Measurements from ENCODE around the gene CASP8. TPM values are rescaled to one million over a fixed set of nuclear protein-coding genes. Genes with fewer than 3 reads are reported as not detected.
"Not testable (repeated sequence)": the region's sequence is repeated elsewhere in the genome, so short reads cannot be mapped to it uniquely, and the experiment has no call there.

CASP8 gene
- polyA plus RNA-seq, 12 donors, result 4.8 to 23.5 (median 7.9) TPM; not detected in 1

DNA sequence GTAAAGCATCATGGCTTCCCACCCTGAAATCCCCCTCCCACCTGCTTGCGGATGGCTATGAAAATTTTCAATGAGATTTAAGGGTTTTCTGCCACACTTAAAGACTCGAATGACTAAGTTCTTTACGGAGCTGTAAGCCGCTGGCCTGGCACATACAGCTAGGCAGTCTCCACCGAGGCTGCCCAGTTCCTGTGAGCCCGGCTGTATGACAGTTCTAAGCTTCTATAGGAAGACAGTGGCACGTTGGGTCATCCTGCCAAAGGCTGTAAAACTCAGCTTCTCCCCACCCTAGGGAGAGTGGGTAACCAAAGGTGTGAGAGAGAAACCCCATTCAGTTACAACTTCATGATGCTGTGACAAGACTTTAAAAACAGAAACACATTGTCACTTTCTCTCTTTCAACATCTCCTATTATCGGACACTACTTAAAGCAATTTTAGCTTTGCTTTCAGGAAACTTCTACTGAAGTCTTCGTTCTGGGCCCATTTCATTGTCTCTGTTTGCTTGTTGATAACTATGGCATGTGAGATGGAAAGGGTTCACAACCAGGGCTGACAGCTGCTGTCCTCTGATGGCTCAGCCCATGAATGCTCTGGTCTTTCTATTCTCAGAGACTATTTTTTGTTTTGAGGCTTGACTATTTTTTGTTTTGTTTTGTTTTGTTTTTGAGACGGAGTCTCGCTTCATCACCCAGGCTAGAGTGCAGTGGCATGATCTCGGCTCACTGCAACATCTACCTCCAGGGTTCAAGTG lies 7.1 kb downstream of the CASP8 start:
- DNase-seq, result no peak

DNA sequence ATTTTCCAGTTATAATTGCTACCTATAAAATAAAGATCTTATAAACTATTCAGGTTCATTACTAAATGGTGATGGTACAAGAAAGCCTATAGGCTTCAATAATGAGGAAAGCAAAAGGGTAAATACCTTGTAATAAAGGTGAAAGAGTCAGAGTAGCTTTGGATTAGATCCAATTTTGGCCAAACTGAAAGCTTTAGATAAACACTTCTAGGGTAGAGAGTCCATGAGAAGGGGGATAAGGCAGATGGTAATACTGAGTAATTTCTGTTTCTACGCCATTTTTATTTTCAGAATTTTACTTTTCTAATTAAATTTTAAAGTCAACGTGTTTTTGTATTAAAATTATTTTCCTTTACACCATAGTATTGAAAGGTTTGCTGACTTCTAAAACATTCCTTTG lies 9.4 kb downstream of the CASP8 start:
- DNase-seq, result no peak

DNA sequence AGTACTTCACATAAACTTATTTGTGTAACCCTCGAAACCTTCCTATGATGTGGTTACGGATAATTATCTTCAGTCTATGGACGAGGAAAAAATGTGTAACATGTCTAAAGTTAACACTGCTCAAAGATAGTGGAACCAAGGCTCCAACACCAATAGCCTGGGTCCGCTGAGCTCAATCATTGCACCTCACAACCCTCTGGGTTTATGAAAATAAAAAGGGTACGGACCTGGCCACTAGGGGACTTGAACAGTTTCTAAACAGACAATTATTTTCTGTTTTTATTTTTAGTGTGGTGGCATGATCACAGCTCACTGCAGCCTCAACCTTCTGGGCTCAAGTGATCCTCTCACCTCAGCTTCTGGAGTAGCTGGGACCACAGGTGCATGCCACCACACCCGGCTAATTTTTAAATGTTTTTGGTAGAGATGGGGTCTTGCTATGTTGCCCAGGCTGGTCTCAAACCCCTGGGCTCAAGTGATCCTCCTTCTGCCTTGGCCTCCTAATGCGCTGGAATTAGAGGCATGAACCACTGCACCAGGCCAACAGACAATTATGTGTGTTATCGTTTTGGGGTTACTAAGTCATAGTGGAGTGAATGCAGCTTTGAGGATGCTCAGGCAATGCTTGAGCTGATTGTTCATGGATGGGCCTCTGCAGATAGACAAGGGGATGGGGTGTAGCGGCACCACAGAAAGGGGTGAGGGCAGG lies 10.1 kb downstream of the CASP8 start:
- DNase-seq, result no peak

DNA sequence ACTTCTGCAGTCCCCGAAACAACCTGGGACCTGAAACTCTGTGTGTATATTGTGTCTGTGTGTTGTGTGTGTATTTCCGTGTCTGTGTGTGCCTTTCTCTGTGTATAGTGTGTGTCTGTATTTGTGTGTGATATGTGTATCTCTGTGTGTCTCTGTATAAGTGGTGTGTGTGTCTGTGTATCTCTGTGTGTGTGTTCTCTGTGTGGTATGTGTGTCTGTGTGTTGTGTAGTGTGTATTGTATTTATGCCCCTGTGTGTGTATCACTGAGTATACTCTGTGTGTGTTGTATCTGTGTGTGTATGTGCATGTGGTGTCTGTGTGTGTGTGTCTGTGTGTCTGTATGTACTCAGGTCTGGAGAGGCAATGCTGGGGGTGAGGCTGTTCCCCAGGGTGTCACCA lies 11.6 kb downstream of the CASP8 start:
- DNase-seq, result no peak

DNA sequence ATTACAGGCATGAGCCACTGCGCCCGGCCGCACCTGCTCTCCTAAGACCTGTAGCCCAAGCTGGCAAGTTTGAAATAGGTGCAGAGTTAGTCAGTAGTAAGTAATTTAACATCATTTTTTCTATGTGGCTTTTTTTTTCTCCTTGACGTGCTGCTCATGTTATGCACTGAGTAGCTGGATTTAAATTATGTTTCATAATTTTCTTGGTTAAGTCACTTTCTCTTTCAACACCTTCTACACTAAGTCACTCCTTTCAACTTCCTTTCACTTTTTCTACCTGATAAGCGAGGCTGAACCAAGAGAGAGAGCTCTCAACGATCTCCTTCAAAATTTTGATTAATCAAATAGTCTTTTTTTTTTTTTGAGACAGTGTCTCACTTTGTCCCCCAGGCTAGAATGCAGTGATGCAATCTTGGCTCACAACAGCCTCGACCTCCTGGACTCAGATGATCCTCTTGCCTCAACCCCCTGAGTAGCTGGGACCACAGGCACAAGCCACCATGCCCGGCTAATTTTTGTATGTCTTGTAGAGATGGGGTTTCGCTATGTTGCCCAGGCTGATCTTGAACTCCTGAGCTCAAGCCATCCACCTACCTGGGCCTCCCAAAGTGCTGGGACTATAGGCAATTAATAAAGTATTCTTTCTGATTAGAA lies 13.1 kb downstream of the CASP8 start:
- no peak for DNase-seq

DNA sequence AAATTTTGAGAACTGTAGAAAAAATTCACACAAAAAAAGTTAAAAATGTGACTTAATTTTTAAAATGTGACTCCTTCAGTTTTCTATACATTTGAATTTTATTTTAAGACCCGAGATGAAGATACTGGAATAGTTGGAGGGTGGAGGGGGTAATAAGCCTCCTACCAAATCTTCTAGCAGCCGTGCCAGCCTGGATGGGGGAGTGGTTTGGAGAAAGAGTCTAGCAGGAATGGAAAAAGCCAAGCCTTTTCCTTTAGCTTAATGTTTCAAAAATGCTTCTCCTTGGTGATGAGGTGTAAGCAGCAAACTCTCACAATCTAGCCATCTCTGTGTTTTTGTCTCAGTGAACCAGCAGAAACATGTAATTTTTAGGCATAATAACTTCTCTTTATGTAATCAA lies 14.7 kb downstream of the CASP8 start:
- no peak for DNase-seq

DNA sequence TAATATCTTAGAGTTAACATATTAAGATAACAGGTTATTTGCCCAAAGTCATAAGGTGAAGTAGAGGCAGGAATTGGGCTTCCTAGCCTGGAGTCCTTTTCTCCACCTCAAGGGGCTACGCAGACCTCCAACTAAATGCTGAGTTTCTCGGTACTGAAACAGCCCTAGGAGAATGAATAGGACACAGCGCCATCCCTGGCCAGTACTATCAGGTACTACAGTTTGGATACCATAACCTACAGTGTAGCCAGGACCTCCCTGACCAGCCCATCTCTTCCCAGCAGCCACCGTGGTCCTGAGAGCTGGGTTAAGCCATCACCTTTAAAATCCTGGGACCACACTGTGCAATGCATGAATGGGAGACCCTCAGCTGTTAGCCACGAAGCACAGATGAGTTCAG lies 15.7 kb downstream of the CASP8 start:
- DNase-seq, result no peak

DNA sequence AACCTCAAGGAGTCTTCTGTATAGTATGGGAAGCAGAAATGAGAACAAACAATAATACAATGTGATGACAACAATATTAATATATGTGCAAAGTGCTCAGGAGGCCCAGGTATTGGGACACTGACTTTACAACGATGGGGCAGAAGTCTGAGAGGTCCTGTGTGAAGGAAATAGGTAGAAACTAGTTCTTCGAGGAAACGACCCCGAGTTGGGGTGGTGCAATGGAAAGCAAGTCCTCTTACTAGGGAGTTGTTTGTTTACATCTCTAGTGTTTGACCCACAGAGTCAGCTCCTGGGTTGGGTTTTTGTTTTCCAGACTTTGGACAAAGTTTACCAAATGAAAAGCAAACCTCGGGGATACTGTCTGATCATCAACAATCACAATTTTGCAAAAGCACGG lies 16.2 kb downstream of the CASP8 start:
- no peak for DNase-seq

DNA sequence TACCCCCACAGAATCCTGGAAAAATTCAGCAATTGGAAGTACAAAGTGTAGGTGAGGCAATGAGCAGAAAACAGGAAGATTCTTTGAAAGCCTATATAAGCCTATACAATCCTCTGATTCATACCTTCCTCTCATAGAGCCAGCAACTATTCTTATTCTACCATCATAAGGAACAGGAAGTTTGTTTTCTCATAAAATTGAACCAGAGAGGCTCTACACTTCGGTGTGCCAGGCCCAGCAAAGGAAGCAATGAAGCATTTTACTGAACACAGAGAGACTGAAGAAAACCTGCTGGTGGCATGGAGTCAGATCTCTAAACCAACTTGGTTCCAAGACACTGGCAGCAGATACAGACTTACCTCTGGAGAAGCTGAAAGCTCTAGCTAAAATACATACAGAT lies 18.7 kb downstream of the CASP8 start:
- no peak for DNase-seq

DNA sequence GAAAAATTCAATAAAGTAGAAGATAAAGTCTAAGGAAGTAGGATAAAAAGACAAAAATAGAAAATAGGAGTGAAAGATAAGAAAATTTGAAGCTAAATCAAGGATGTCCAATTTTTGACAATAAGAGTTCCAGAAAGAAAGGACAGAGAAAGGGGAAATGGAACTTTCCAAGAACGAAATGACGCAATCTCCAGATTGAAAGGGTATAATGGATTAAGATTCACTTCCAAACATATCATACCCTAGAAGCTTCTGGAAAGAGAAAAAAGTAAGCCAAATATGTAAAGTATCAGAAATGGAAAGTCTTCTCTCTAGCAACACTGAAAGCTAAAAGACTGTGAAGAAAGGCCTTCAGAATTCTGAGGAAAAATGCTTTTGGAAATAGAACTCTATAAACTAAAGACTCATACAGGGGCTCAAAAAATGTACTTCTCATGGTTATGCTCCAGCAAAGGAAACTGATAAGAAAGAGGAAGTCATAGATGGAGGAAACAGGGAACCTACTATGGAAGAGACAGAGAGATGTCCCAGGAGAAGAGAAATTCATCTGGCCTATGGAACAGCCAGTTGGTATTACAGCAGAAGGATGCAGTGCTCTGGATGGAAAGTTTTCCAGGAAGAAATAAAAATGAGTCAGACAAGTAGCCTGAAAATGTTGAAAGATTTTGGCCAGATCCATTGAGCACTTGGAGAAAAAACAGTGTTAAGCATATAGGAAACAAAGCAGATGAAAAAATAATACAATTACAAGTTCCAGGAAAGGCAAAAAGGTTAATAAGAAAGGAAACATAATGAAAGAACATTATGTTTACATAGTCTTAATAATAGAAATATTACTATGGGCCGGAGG lies 20.1 kb downstream of the CASP8 start:
- no peak for DNase-seq

DNA sequence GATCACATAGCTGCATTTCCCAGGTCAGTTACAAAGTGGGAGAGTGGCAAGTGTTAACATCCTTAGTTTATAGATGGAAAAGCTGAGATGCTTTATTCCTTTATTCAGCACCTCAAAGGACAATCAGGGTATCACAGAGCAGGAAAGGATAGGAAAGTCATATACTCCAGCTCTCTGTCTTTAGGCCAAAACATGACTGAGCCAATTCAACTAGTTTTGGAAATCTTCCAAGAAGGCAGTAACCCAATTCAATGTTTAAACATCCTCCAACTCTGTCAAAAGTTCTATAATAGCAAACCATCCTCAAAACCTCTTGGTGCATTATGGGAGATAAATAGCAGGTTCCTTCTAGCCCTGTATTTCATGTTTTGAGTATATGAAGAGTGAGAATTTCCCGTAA lies 25.2 kb downstream of the CASP8 start:
- DNase-seq, result no peak

DNA sequence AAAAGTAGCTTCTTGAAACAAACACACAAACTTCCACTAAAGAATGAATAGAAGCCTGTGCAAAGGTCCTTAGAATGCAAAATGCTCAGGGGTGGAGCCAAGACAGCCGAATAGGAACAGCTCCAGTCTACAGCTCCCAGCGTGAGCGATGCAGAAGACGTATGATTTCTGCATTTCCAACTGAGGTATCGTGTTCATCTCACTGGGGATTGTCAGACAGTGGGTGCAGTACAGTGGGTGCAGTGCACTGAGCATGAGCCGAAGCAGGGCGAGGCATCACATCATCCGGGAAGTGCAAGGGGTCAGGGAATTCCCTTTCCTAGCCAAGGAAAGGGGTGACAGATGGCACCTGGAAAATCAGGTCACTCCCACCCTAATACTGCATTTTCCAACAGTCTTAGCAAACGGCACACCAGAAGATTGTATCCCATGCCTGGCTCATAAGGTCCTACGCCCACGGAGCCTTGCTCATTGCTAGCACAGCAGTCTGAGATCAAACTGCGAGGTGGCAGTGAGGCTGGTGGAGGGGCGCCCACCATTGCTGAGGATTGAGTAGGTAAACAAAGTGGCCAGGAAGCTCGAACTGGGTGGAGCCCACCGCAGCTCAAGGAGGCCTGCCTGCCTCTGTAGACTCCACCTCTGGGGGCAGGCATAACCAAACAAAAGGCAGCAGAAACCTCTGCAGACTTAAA lies 30.3 kb downstream of the CASP8 start:
- not testable (repeated sequence) for DNase-seq

DNA sequence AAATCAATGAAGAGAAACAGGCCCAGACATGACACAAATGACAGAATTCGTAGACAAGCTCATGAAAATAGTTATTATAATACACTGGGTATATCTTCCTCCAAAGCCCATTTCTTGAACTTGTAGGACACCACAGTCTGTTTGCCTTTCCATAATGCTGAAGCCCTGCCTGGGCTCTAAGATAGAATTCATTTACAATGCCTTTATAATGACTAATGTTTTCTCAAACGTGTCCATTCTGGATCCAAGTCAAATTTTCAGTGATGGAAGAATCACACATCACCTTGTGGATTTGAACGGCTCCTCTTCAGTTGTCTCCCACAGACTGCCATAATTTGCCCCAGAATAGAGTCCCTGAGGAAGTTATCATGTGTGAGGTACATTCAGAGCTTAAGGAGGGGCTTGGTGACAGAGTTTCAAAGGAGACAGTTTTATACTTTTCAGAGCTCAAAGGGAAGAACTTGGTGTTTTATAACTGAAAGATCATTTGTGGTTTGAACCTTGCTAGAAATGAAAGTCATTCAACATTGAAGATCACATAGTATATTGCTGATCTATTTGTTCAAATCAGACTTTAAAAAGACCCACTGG lies 38.2 kb downstream of the CASP8 start:
- no peak for DNase-seq

DNA sequence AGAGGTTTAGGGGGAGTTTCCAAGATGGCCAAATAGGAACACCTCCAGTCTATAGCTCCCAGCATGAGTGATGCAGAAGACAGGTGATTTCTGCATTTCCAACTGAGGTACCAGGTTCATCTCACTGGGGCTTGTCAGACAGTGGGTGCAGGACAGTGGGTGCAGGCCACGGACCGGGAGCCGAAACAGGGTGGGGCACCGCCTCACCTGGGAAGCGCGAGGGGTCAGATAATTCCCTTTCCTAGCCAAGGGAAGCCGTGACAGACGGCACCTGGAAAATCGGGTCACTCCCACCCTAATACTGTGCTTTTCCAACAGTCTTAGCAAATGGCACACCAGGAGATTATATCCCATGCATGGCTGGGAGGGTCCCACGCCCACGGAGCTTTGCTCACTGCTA lies 39.6 kb downstream of the CASP8 start:
- DNase-seq, result not testable (repeated sequence)

DNA sequence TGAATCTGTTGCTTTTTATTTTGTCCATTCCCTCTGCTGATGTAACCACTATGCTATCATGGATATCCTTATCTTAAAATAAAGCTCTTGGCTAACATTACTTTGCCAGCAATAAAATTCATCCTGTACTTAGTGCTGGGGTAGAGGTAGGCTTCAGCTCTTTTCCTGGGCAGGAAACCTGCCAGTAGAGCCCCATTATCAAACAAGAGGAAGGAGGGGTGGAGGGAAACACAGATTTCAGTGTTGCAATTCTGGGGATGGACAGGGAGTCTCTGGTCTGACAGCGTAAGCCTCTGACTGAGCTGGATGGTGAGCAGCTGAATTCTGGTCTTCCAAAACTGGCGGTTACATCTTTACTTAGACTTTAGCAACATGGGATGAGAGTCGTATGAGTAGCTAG lies 47.5 kb downstream of the CASP8 start:
- DNase-seq, result no peak

DNA sequence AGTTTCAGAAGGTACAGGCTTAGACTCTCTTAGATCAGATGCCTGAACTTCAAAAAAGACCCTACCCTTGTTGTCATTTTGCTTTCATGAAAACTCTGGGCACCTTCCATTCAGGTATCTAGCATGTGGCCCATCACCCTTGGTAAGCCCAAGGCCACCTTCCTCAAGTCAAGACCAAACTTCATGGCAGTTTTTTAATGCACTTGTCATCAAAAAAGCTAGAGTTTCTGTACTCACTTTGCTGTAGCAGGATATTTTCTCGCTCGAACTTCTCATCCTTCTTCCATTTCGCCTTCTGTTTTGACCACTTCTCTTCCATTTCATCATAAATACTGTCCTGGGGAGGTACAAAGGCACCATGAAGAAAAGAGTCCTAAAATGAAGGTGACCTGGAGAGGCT lies 48.6 kb downstream of the CASP8 start:
- no peak for DNase-seq

DNA sequence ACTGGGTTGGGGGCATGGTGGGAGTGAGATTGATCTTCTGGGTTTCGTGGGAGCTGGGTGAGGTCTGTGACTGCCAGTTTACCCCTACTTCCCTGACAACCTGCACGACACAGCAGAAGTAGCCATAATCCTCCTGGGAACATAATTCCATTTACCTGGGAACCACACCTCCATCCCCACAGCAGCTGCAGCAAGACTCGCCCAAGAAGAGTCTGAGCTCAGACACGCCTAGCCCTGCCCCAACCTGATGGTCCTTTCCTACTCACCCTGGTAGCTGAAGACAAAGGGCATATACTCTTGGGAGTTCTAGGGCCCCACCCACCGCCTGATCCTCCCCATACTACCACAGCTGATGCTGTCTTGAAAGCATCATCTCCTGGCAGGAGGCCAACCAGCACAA lies 53.0 kb downstream of the CASP8 start:
- DNase-seq, result no peak

DNA sequence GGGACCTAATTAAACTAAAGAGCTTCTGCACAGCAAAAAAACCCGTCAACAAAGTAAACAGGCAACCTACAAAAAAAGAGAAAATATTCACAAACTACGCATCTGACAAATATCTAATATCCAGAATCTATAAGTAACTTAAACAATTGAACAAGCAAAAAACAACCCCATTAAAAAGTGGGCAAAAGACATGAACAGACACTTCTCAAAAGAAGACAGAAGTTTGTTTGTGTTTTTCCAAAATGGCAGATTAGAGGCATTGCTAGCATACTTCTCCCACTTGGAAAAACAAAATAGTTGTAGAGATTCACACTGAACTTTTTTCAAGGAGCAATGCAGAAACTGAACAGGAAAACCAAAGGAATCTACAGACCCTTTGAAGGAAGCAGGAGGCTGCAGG lies 59.2 kb downstream of the CASP8 start:
- DNase-seq, result no peak

DNA sequence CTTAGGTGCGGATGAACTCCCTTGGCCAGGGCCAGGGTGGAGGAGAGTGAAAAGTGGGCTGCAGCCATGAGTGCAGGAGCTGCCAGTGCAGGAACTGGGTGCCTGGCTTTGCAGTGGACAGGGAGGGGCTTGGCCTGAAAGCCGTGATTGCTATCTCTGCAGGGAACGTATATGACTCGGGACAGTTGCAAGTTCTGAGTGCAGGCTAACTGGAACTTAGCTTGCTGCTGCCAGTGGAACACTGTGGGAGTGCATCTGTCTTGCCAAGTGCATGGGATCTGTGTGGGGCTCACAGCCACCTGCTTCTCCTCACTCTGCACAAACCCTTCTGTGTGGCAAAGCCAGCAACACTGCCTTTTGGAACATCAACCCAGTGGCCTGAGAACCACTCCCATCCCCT lies 59.9 kb downstream of the CASP8 start:
- DNase-seq, result no peak

DNA sequence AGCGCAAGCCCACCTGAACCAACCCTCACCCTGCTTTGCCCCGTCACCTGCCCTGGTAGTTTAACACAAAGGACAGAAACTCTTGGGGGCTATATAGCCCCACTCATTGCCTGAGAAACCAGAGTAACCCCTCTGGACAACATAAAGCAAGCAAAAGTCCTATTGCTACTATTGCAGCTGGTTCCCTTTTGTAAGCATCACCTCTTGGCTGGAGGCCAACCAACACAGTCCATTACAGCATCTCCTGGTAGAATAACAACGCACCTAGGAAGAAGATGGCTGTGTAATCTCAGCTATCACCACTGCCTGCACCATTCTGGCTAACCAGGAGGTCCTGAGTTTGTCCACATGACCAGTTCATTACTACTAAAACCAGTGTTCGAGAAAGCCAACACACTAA lies 60.4 kb downstream of the CASP8 start:
- DNase-seq, result no peak

DNA sequence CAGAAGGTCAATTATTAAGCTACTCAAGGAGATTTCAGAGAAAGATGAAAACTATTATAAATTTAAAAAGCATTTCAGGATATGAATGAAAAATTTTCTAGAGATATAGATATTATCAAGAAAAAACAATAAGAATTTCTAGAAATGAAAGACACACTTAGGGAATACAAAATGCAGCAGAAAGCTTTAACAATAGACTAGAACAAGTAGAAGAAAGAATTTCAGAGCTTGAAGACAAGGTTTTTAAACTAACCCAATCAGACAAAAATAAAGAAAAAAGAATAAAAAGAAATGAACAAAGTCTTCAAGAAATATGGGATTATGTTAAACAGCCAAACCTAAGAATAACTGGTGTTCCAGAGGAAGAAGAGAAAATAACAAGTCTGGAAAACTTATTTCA lies 62.4 kb downstream of the CASP8 start:
- no peak for DNase-seq
